Measurements from ENCODE around the gene CES4A. TPM values are rescaled to one million over a fixed set of nuclear protein-coding genes. Genes with fewer than 3 reads are reported as not detected.

CES4A gene
- polyA plus RNA-seq, 1 experiment, result 4.5 TPM

DNA sequence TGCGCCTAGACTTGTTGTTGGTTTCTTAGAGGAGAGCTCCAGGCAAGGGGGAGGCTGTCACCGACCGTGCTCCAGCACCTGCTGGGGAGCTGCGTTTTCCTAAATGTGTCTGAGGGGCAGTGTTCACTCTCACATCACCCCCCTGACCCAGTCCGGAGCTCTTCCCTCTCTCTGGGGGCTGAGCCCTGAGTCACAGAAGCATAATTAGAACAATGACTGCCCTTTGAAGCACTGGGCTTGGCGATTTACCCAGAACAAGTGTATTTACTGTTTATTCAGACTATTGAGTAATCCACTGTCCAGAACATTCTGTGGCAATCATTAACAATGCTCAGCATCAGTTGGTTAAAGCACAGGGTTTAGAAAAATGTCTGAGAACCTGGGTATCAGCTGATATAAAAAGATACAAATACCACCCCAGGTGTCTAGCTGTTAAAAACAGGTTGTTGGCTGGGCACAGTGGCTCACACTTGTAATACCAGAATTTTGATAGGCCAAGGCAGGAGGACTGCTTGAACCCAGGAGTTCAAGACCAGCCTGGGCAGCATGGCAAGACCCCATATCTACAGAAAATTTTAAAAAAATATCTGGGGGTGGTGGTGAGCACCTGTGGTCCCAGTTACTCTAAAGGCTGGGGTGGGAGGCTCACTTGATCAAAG, 8.1 kb downstream of the CES4A start:
- POLR2A ChIA-PET, result no interaction called here
- CTCF ChIA-PET, result interaction anchor here (1.2 to 1.3 kb wide), 2 partner anchors 21 to 177 kb away, joined by 3 read pairs; no protein-coding TSS in a partner anchor

GRCh38 chr16:66996983-66997358, 8.6 kb downstream of the CES4A start:
- POLR2A ChIA-PET, result no interaction called here
- TF ChIP-seq, protein P1, sequence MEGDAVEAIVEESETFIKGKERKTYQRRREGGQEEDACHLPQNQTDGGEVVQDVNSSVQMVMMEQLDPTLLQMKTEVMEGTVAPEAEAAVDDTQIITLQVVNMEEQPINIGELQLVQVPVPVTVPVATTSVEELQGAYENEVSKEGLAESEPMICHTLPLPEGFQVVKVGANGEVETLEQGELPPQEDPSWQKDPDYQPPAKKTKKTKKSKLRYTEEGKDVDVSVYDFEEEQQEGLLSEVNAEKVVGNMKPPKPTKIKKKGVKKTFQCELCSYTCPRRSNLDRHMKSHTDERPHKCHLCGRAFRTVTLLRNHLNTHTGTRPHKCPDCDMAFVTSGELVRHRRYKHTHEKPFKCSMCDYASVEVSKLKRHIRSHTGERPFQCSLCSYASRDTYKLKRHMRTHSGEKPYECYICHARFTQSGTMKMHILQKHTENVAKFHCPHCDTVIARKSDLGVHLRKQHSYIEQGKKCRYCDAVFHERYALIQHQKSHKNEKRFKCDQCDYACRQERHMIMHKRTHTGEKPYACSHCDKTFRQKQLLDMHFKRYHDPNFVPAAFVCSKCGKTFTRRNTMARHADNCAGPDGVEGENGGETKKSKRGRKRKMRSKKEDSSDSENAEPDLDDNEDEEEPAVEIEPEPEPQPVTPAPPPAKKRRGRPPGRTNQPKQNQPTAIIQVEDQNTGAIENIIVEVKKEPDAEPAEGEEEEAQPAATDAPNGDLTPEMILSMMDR (IDR thresholded peaks at IDR 0.05; ENCODE audit: insufficient read depth, low read depth, low read length), result no peak
- H3K4me3 ChIP-seq (ENCODE audit: low read depth, low read length), result no peak overlapping the region
- no peaks in the 10 kb centered on the region for H3K36me3 ChIP-seq (ENCODE audit: control insufficient read depth, insufficient read depth, low read length)
- H3K27me3 ChIP-seq (ENCODE audit: control insufficient read depth, insufficient read depth, low read length), result no peaks in the 10 kb centered on the region; the same call in 1 of the 2 replicates
- CTCF ChIA-PET, result interaction anchor here (0.7 to 2.0 kb wide), 4 partner anchors 20 to 176 kb away, joined by 3 to 8 read pairs (median 3); no protein-coding TSS in a partner anchor
- no peak for DNase-seq (ENCODE audit: low read depth)

More for the DNA sequence above, 8.1 kb downstream of the CES4A start:
- DNase-seq (ENCODE audit: low read depth), result peak; percentile 27
- H3K4me3 ChIP-seq (ENCODE audit: low read depth, low read length), result no peak overlapping the region
- H3K36me3 ChIP-seq (ENCODE audit: control insufficient read depth, insufficient read depth, low read length), result no peaks in the 10 kb centered on the region
- H3K27me3 ChIP-seq (ENCODE audit: control insufficient read depth, insufficient read depth, low read length), result no peaks in the 10 kb centered on the region; the same call in 1 of the 2 replicates
- TF ChIP-seq, protein P1 (IDR thresholded peaks at IDR 0.05; ENCODE audit: insufficient read depth, low read depth, low read length), result no peak

DNA sequence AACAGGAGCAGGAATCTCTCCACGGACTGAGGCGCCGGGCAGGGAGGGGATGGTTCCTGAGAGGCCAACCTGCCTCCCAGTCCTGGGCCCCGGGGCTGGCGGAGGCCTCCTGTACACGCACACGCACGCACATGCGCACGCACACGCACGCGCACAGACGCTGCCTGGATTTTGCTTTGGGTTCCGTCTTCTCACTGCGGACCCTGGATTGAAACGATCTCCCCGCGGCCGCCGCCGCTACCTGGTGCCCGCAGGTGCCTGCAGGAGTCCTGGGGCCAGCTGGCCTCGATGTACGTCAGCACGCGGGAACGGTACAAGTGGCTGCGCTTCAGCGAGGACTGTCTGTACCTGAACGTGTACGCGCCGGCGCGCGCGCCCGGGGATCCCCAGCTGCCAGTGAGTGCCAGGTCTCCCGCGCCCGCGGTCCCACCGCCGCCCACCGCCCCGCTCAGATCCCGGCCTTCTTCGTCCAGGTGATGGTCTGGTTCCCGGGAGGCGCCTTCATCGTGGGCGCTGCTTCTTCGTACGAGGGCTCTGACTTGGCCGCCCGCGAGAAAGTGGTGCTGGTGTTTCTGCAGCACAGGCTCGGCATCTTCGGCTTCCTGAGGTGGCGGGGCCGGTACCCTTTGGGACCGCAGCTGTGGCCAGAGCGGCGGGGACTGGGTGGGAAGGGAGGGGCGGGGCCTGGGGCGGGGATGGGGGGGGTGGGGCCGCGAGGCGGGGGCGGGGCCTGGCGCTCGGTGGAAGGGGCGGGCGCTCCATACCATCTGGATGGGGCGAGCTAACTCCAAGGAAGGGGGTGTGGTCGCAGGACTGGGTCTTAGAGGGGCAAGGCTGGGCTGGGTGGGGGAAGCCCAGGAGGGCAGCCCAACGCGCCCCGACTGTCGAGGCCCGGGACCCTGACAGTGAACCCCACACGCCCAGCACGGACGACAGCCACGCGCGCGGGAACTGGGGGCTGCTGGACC, 12.3 kb downstream of the CES4A start:
- ChIA-PET POLR2A (no interaction called here), CTCF (interaction anchor here (1.1 kb wide), 1 partner anchor 23 kb away, joined by 4 read pairs; no protein-coding TSS in a partner anchor)
- DNase-seq (ENCODE audit: low read depth), result no peak
- Histone ChIP-seq H3K36me3 (ENCODE audit: control insufficient read depth, insufficient read depth, low read length) (no peaks in the 10 kb centered on the region), H3K27me3 (ENCODE audit: control insufficient read depth, insufficient read depth, low read length) (no peaks in the 10 kb centered on the region; the same call in 1 of the 2 replicates), H3K4me3 (ENCODE audit: low read depth, low read length) (peak overlapping the region; percentile 56)
- TF ChIP-seq, protein P1 (IDR thresholded peaks at IDR 0.05; ENCODE audit: insufficient read depth, low read depth, low read length), result no peak

DNA sequence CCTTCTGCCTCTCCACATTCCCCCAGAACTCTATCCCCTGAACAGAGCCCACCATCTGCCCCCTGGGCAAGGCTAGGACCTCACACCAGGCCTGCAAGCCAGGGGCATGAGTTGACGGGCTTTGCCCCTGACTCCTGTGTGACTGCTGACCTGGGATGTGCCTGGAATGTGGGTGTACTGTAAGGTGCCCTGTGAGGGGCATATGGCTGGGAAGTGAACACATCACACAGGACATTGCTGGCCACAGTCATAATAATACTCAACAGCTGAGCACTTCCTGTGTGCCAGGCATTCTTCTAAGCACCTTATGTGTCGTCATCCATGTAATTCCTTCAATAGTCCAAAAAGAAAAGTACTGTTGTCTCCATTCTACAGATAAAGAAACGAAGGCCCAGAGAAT, 13.3 kb downstream of the CES4A start:
- Histone ChIP-seq H3K4me3 (ENCODE audit: low read depth, low read length) (no peak overlapping the region), H3K36me3 (ENCODE audit: control insufficient read depth, insufficient read depth, low read length) (no peaks in the 10 kb centered on the region), H3K27me3 (ENCODE audit: control insufficient read depth, insufficient read depth, low read length) (no peaks in the 10 kb centered on the region; the same call in 1 of the 2 replicates)
- TF ChIP-seq, protein P1 (IDR thresholded peaks at IDR 0.05; ENCODE audit: insufficient read depth, low read depth, low read length), result no peak
- CTCF ChIA-PET, result interaction anchor here (0.7 kb wide), 1 partner anchor 154 kb away, joined by 3 read pairs; no protein-coding TSS in a partner anchor
- POLR2A ChIA-PET, result no interaction called here
- DNase-seq (ENCODE audit: low read depth), result no peak
